OCI-LY7 (cell line): ENCODE results near the gene SLC39A6.

ENCODE experiments used
- CTCF ChIP-seq: fragments of 200-600 bp; sonication (generic); conservative IDR thresholded peaks from 2 replicates; pipeline ENCODE4 v1.5.1; 2014; ENCODE audit warnings: mild to moderate bottlenecking, antibody characterized with exemption, low read length, moderate library complexity, mixed read lengths
- EZH2phosphoT487 ChIP-seq: fragments of 200-600 bp; sonication (generic); IDR thresholded peaks from 2 replicates; pipeline ENCODE4 v1.6.1; 2018; ENCODE audit warnings: low read depth, borderline replicate concordance, mild to moderate bottlenecking, mixed run types, antibody characterized with exemption, low read length, moderate library complexity, mixed read lengths

DNA sequence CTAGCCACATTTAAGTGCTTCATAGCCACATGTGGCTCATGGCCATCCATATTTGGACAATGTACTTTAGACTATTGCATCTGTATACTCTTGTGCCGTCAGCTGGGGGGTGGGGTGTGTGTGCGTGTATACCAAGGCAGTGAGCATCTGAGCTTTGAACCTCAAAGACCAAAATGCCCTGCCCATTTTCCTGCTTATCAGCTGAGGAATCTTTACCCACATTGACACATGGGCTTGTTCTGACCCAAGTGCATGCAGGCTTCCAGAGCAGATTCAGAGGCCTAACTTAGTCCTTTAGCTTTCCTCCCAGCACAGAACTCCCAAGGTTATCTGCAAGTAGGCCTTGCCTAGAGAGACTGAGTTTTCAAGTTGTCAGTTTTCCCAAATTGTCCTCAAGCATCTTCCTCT lies 47.0 kb upstream of the SLC39A6 start:
- TF ChIP-seq CTCF: no peak
- TF ChIP-seq EZH2phosphoT487: no peak
